K562 (cell line): ENCODE measurements around the gene OOSP4A.

Experiments used
- ARNT ChIP-seq, 2 experiments: fragments of 450-650 bp; IDR thresholded peaks; 2 replicates each; pipeline ENCODE4 v1.6.1; 2016; ENCODE audit warnings: mild to moderate bottlenecking in 1 of 2
- ATF2 ChIP-seq: sonication (generic); formaldehyde crosslinking; IDR thresholded peaks from 2 replicates; pipeline ENCODE4 v1.8.1; 2022; ENCODE audit warnings: missing genetic modification reagents
- CBX1 ChIP-seq: sonication (generic); IDR thresholded peaks from 2 replicates; pipeline ENCODE4 v1.6.1; 2016; ENCODE audit warnings: antibody characterized with exemption, low read depth, mild to moderate bottlenecking
- ELK1 ChIP-seq: sonication (generic); formaldehyde crosslinking; IDR thresholded peaks from 2 replicates; pipeline ENCODE4 v1.8.1; 2022; ENCODE audit warnings: missing genetic modification reagents
- NFE2L1 ChIP-seq: fragments of 450-650 bp; IDR thresholded peaks from 2 replicates; pipeline ENCODE4 v1.6.1; 2016; ENCODE audit warnings: missing genetic modification characterization, low read depth, mild to moderate bottlenecking, missing compliant biosample characterization, moderate library complexity, borderline replicate concordance
- NFIC ChIP-seq: fragments of 450-650 bp; IDR thresholded peaks from 2 replicates; pipeline ENCODE4 v1.6.1; 2017; ENCODE audit warnings: mild to moderate bottlenecking, inconsistent platforms
- POLR2AphosphoS5 ChIP-seq: IDR thresholded peaks from 2 replicates; pipeline ENCODE4 v1.6.1; 2011; ENCODE audit warnings: mild to moderate bottlenecking, low read depth, low read length, moderate library complexity; ENCODE audit not compliant: control insufficient read depth, insufficient read depth
- TCF7 ChIP-seq: sonication (generic); IDR thresholded peaks from 2 replicates; pipeline ENCODE4 v1.6.1; 2016; ENCODE audit warnings: antibody characterized with exemption, borderline replicate concordance
- ZNF146 ChIP-seq: IDR thresholded peaks from one replicate; pipeline ENCODE4 v1.6.1; 2018; ENCODE audit warnings: missing compliant biosample characterization; ENCODE audit not compliant: unreplicated experiment

DNA sequence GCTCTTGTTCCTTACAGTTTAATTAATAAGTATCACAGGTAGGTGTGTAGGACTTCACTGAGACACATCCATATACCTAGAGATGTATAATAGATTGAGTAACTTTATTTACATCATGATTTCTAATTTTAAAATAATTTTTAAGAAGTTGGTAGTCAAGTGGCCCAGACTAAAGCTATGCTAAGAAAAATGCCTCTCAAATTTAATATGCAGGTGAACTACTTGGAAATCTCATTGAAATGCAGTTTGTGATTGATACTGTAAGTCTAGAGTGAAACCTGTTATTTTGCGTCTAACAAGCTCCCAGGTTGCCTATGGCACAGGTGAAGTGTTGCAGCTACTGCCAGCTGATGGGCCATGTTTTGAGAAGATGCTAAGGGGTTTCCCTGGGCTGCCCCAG lies 53.0 kb downstream of the OOSP4A start, which contains the start of gene OOSP4B:
- TF ChIP-seq NFE2L1 (tag): no peak
- no peak for TF ChIP-seq TCF7
- TF ChIP-seq ATF2 (CRISPR knock-in tag): no peak
- no peak for TF ChIP-seq POLR2AphosphoS5
- no peak for TF ChIP-seq NFIC
- no peak for TF ChIP-seq CBX1
- no peak for TF ChIP-seq ARNT (IDR thresholded peaks at IDR 0.05)
- no peak for TF ChIP-seq ELK1 (CRISPR knock-in tag)
- TF ChIP-seq ZNF146 (CRISPR knock-in tag): no peak
